Activated CD4-positive, alpha-beta T cell treated with anti-CD3 and anti-CD28 coated beads, Interleukin-2, amount 10 ng/mL, durations not matched to agents 7 days and 5 days (primary cell): ENCODE results near the gene PRDM15. TPM values are rescaled to one million over a fixed set of nuclear protein-coding genes. Genes with fewer than 3 reads are reported as not detected.

ENCODE experiments used
- CTCF ChIA-PET: fragments of 350-600 bp; sonication (Branson Sonifier 250); formaldehyde crosslinking; loops from one replicate; lab custom pipeline; 2021; ENCODE audit warnings: antibody characterized with exemption; lab: Charles Lee
- POLR2A ChIA-PET: fragments of 350-600 bp; sonication (Branson Sonifier 250); formaldehyde crosslinking; loops from one replicate; lab custom pipeline; 2021; ENCODE audit warnings: antibody characterized with exemption; lab: Charles Lee
- DNase-seq: peaks from one replicate; pipeline ENCODE4 v3.0.0-alpha.2; 2020
- H3K27ac Mint-ChIP-seq: one replicate; pipeline ENCODE4 v1.8.0; 2021; ENCODE audit warnings: mild to moderate bottlenecking, moderate library complexity, mixed read lengths
- H3K27me3 Mint-ChIP-seq: one replicate; pipeline ENCODE4 v1.8.0; 2021; ENCODE audit warnings: mixed read lengths
- H3K36me3 Mint-ChIP-seq: one replicate; pipeline ENCODE4 v1.8.0; 2021; ENCODE audit warnings: low read depth, mixed read lengths
- H3K4me1 Mint-ChIP-seq: one replicate; pipeline ENCODE4 v1.8.0; 2021; ENCODE audit warnings: mixed read lengths
- H3K4me3 Mint-ChIP-seq: one replicate; pipeline ENCODE4 v1.8.0; 2021; ENCODE audit warnings: mild to moderate bottlenecking, moderate library complexity, mixed read lengths
- H3K9me3 Mint-ChIP-seq: one replicate; pipeline ENCODE4 v1.8.0; 2021; ENCODE audit warnings: mixed read lengths
- total RNA-seq, 2 experiments: library from RNA; stranded (reverse); gene quantifications; one replicate each; pipeline ENCODE4 v1.2.3, GENCODE V29; 2021

PRDM15 gene
- total RNA-seq, 2 experiments from 2014 or later = 10.0 to 10.3 TPM

DNA sequence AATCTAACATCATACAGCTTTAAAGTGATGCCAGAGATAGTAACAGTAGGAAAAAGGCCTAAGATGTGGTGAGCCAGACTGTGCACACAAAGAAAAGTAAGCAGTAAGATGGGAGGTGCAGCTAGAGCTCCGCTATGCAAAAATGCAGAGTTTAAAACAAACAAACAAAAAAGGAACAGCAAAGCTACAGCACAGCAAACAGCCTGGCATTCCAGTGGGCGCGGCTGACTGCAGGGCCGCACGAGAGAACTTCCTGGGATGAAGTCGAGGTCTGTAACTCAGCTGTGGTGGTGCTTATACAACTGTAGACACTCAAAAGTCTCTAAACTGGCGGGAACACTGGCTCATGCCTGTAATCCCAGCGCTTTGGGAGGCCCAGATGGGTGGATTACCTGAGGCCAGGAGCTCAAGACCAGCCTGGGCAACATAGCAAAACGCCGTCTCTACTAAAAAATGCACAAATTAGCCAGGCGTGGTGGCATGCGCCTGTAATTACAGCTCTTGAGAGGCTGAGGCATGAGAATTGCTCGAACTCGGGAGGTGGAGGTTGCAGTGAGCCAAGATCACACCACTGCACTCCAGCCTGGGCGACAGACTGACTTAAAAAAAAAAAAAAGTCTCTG, 30.1 kb downstream of the PRDM15 start:
- ChIA-PET CTCF (interaction anchor here (1.1 kb wide), 1 partner anchor 19 kb away, joined by 3 read pairs; no protein-coding TSS in a partner anchor), POLR2A (no interaction called here)
- Mint-ChIP-seq H3K4me1 (no peaks in the 10 kb centered on the region), H3K27ac (no peak overlapping the region), H3K4me3 (no peak overlapping the region), H3K9me3 (no peaks in the 10 kb centered on the region), H3K36me3 (peaks cover 4% of the 10 kb centered on the region), H3K27me3 (no peaks in the 10 kb centered on the region)
- no peak for DNase-seq

DNA sequence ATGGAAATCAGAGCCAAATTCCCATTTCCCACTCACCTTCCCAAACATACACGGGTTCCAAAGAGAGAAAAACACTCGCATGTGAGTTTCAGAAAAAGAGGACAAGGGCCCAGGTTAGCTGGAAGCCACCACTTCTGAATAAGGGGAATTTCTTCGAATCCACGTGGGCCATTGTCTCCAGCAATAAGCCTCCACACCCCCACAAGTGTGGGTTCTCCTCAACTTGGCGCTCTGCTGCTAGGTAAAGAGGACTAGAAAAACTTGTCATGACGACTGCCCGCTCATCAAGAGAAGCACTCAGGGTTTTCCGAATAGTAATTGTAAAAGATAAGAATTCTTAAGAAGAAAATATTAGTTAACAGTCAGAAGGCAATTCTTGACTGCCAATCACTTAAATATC, 30.6 kb downstream of the PRDM15 start:
- Mint-ChIP-seq H3K27me3 (no peaks in the 10 kb centered on the region), H3K36me3 (peaks cover 5% of the 10 kb centered on the region), H3K9me3 (no peaks in the 10 kb centered on the region), H3K4me1 (no peaks in the 10 kb centered on the region), H3K27ac (no peak overlapping the region), H3K4me3 (no peak overlapping the region)
- POLR2A ChIA-PET = no interaction called here
- no peak for DNase-seq
- CTCF ChIA-PET = interaction anchor here (1.1 kb wide), 1 partner anchor 19 kb away, joined by 3 read pairs; no protein-coding TSS in a partner anchor

GRCh38 chr21:41847066-41847804, 31.9 kb downstream of the PRDM15 start:
- H3K4me3 Mint-ChIP-seq = no peak overlapping the region
- DNase-seq = no peak
- peaks cover 10% of the 10 kb centered on the region for H3K36me3 Mint-ChIP-seq
- no peaks in the 10 kb centered on the region for H3K9me3 Mint-ChIP-seq
- ChIA-PET CTCF (interaction anchor here (1.2 kb wide), 1 partner anchor 9 kb away, joined by 4 read pairs; no protein-coding TSS in a partner anchor), POLR2A (no interaction called here)
- H3K4me1 Mint-ChIP-seq = no peaks in the 10 kb centered on the region
- no peaks in the 10 kb centered on the region for H3K27me3 Mint-ChIP-seq
- H3K27ac Mint-ChIP-seq = no peak overlapping the region

GRCh38 chr21:41846536-41846935, 32.6 kb downstream of the PRDM15 start:
- ChIA-PET POLR2A (no interaction called here), CTCF (interaction anchor here (1.2 kb wide), 1 partner anchor 8 kb away, joined by 4 read pairs; no protein-coding TSS in a partner anchor)
- DNase-seq = no peak
- H3K36me3 Mint-ChIP-seq = peaks cover 14% of the 10 kb centered on the region
- H3K27me3 Mint-ChIP-seq = no peaks in the 10 kb centered on the region
- H3K27ac Mint-ChIP-seq = no peak overlapping the region
- H3K4me1 Mint-ChIP-seq = no peaks in the 10 kb centered on the region
- H3K9me3 Mint-ChIP-seq = no peaks in the 10 kb centered on the region
- no peak overlapping the region for H3K4me3 Mint-ChIP-seq

DNA sequence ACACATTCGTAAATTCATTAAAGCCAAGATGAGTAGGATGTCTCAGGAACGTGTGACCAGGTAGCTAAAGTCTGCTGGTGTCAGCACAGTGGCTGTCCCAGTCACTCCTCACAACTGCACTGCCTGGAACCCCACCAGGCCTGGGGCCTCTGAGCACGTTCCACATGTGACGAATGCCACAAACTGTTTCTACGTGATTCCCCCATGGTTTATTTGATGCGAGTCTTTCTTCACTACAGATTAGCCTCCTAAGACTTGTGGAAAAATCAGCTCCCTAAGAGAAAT, 33.2 kb downstream of the PRDM15 start:
- H3K4me3 Mint-ChIP-seq = no peak overlapping the region
- H3K36me3 Mint-ChIP-seq = peaks cover 18% of the 10 kb centered on the region
- peak overlapping the region; percentile 3 for H3K27ac Mint-ChIP-seq
- H3K9me3 Mint-ChIP-seq = peaks cover 4% of the 10 kb centered on the region
- no peaks in the 10 kb centered on the region for H3K4me1 Mint-ChIP-seq
- no peaks in the 10 kb centered on the region for H3K27me3 Mint-ChIP-seq
- no peak for DNase-seq
- POLR2A ChIA-PET = no interaction called here
- CTCF ChIA-PET = no interaction called here

- Mint-ChIP-seq H3K4me3 (no peak overlapping the region), H3K9me3 (peaks cover 7% of the 10 kb centered on the region), H3K27me3 (no peaks in the 10 kb centered on the region), H3K4me1 (no peaks in the 10 kb centered on the region), H3K27ac (no peak overlapping the region), H3K36me3 (peaks cover 19% of the 10 kb centered on the region)
- ChIA-PET CTCF (no interaction called here), POLR2A (no interaction called here)
- no peak for DNase-seq
Observed at GRCh38 chr21:41845310-41846032, 33.7 kb downstream of the PRDM15 start.

- H3K27me3 Mint-ChIP-seq = no peaks in the 10 kb centered on the region
- DNase-seq = no peak
- H3K9me3 Mint-ChIP-seq = peaks cover 9% of the 10 kb centered on the region
- H3K4me1 Mint-ChIP-seq = no peaks in the 10 kb centered on the region
- H3K36me3 Mint-ChIP-seq = peaks cover 30% of the 10 kb centered on the region
- POLR2A ChIA-PET = no interaction called here
- H3K4me3 Mint-ChIP-seq = no peak overlapping the region
- CTCF ChIA-PET = no interaction called here
- H3K27ac Mint-ChIP-seq = no peak overlapping the region
Observed at GRCh38 chr21:41843584-41843983, 35.6 kb downstream of the PRDM15 start.

GRCh38 chr21:41840880-41841279, 38.3 kb downstream of the PRDM15 start:
- CTCF ChIA-PET = interaction anchor here (0.7 kb wide), 1 partner anchor 674 kb away, joined by 6 read pairs; no protein-coding TSS in a partner anchor
- POLR2A ChIA-PET = no interaction called here
- no peak overlapping the region for H3K4me3 Mint-ChIP-seq
- no peak overlapping the region for H3K27ac Mint-ChIP-seq
- DNase-seq = no peak
- H3K36me3 Mint-ChIP-seq = peaks cover 42% of the 10 kb centered on the region
- H3K9me3 Mint-ChIP-seq = peaks cover 9% of the 10 kb centered on the region
- H3K27me3 Mint-ChIP-seq = no peaks in the 10 kb centered on the region
- H3K4me1 Mint-ChIP-seq = no peaks in the 10 kb centered on the region

- Mint-ChIP-seq H3K4me1 (no peaks in the 10 kb centered on the region), H3K9me3 (peaks cover 9% of the 10 kb centered on the region), H3K36me3 (peaks cover 42% of the 10 kb centered on the region), H3K27ac (no peak overlapping the region), H3K4me3 (no peak overlapping the region), H3K27me3 (no peaks in the 10 kb centered on the region)
- POLR2A ChIA-PET = no interaction called here
- CTCF ChIA-PET = no interaction called here
- DNase-seq = no peak
Observed at GRCh38 chr21:41839387-41840000, 39.6 kb downstream of the PRDM15 start.

DNA sequence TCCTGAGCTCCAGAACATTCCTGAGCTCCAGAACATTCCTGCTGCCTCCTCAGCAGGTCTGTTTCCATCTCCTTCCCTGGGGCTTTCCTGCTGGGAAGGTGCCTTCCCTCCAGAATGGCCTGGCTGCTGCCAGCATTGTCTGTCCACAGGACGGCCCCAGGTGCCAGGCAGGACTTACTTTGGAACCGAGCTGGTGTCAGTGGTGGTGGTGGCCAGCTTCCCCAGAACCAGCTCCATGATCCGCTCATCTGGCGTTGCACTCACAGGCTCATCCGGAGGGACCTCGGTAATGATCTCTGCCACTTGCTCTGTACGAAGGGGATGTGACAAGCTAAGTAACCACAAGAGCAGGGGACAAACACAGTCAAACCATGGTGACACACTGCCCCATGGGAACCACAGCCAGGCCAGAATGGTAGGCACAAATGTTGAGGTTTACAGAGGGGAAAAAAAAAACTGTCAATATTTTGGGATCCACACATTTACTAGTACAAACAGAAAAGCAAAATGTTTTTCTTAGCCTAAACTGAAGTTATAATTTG, 41.3 kb downstream of the PRDM15 start:
- Mint-ChIP-seq H3K36me3 (peaks cover 36% of the 10 kb centered on the region), H3K4me3 (no peak overlapping the region), H3K27ac (no peak overlapping the region), H3K9me3 (peaks cover 9% of the 10 kb centered on the region), H3K27me3 (no peaks in the 10 kb centered on the region), H3K4me1 (no peaks in the 10 kb centered on the region)
- DNase-seq = no peak
- POLR2A ChIA-PET = no interaction called here
- CTCF ChIA-PET = interaction anchor here (1.2 to 1.4 kb wide), 3 partner anchors 9 to 21 kb away, joined by 3 to 4 read pairs (median 4); no protein-coding TSS in a partner anchor

GRCh38 chr21:41836166-41837015, 42.8 kb downstream of the PRDM15 start:
- no peak for DNase-seq
- ChIA-PET CTCF (no interaction called here), POLR2A (no interaction called here)
- Mint-ChIP-seq H3K9me3 (peaks cover 9% of the 10 kb centered on the region), H3K36me3 (peaks cover 33% of the 10 kb centered on the region), H3K4me3 (no peak overlapping the region), H3K27me3 (no peaks in the 10 kb centered on the region), H3K27ac (peak overlapping the region; percentile 22), H3K4me1 (peaks cover 2% of the 10 kb centered on the region)

DNA sequence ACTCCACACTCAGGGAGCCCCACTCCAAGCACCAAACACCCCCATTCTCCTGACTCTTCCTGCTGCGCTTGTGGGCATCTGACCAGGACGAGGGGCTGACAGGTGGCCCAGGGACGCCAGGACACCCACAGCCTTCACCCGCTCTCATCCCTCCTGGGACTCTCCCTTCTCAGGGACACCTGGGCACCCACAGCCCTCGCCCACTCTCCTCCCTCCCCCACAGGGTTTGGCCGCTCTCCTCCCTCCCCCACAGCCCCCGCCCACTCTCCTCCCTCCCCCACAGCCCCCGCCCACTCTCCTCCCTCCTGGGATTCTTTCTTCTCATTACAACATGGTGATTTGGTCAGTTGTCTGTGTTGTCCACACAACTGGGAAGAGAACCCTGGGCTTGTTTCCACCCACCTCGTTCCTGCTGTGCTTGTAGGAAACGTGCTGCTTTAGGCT, 43.4 kb downstream of the PRDM15 start:
- H3K27me3 Mint-ChIP-seq = no peaks in the 10 kb centered on the region
- H3K4me1 Mint-ChIP-seq = peaks cover 2% of the 10 kb centered on the region
- H3K27ac Mint-ChIP-seq = no peak overlapping the region
- no peak for DNase-seq
- H3K4me3 Mint-ChIP-seq = no peak overlapping the region
- CTCF ChIA-PET = no interaction called here
- H3K36me3 Mint-ChIP-seq = peaks cover 26% of the 10 kb centered on the region
- POLR2A ChIA-PET = no interaction called here
- H3K9me3 Mint-ChIP-seq = peaks cover 3% of the 10 kb centered on the region
